Astrocyte (in vitro differentiated cells and primary cell): ENCODE measurements around the gene FAM3A.

Experiments
- EZH2 ChIP-seq: IDR thresholded peaks from 2 replicates; pipeline ENCODE4 v1.6.1; 2012; ENCODE audit warnings: mild to moderate bottlenecking, low read length, inconsistent platforms; ENCODE audit not compliant: insufficient read depth
- TF ChIP-seq, protein P1 (sequence below): IDR thresholded peaks from 2 replicates; pipeline ENCODE4 v1.5.1; 2011; ENCODE audit warnings: low read depth, mild to moderate bottlenecking, inconsistent platforms, low read length, moderate library complexity; ENCODE audit not compliant: insufficient read depth

- TF ChIP-seq, protein P1, sequence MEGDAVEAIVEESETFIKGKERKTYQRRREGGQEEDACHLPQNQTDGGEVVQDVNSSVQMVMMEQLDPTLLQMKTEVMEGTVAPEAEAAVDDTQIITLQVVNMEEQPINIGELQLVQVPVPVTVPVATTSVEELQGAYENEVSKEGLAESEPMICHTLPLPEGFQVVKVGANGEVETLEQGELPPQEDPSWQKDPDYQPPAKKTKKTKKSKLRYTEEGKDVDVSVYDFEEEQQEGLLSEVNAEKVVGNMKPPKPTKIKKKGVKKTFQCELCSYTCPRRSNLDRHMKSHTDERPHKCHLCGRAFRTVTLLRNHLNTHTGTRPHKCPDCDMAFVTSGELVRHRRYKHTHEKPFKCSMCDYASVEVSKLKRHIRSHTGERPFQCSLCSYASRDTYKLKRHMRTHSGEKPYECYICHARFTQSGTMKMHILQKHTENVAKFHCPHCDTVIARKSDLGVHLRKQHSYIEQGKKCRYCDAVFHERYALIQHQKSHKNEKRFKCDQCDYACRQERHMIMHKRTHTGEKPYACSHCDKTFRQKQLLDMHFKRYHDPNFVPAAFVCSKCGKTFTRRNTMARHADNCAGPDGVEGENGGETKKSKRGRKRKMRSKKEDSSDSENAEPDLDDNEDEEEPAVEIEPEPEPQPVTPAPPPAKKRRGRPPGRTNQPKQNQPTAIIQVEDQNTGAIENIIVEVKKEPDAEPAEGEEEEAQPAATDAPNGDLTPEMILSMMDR: no peak
- TF ChIP-seq EZH2: no peak
Observed at GRCh38 chrX:154541589-154541895, 25.5 kb upstream of the FAM3A start.
